Inferior parietal cortex (tissue), 1 donor: ENCODE measurements around the gene TLR9.
A peak's percentile ranks its signal among the peaks of the same experiment; 100 is the strongest.

Experiments
- DNase-seq: peaks from one replicate; pipeline ENCODE4 v3.0.0-alpha.2; 2016; ENCODE audit errors: extremely low spot score

Gene TLR9

DNA sequence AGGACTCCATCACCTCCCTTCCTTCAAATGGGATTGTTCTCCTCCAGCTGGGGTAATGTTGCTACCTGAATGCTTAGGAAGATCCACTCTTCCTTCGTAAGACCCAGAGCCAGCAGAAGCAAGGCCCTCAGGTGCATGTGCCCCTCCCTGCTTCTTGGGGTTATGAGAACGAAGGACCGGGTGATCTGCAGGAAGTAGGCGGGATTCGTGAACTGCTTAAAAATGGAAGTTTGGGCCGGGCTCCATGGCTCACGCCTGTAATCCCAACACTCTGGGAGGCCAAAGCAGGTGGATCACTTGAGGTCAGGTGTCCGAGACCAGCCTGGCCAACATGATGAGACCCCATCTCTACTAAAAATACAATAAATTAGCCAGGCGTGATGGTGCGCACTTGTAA, 8.0 kb downstream of the TLR9 start:
- no peak for DNase-seq

GRCh38 chr3:52216585-52217408, 8.6 kb downstream of the TLR9 start:
- no peak for DNase-seq

- no peak for DNase-seq
Observed at GRCh38 chr3:52215351-52215750, 10.1 kb downstream of the TLR9 start.

- no peak for DNase-seq
Observed at GRCh38 chr3:52213901-52214300, 11.5 kb downstream of the TLR9 start.

DNA sequence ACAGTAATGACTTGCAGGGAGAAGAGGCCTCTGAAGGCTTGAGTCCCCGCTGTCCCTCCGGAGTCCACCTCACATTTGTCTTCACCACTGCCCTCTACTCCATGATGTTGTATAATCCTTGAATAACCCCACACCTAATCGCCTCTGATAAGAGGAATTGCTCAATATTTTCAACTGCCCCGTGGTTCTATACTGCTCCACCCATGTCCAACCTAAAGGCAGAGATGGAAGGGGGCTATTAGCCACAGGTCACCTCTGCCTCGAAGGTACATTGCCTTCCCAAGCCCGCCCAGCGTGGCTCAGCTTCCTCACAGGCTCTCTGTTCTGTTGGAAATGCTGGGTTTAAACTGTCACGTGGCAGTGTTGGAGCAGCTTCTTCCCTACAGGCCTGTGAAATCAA, 12.4 kb downstream of the TLR9 start:
- no peak for DNase-seq

DNA sequence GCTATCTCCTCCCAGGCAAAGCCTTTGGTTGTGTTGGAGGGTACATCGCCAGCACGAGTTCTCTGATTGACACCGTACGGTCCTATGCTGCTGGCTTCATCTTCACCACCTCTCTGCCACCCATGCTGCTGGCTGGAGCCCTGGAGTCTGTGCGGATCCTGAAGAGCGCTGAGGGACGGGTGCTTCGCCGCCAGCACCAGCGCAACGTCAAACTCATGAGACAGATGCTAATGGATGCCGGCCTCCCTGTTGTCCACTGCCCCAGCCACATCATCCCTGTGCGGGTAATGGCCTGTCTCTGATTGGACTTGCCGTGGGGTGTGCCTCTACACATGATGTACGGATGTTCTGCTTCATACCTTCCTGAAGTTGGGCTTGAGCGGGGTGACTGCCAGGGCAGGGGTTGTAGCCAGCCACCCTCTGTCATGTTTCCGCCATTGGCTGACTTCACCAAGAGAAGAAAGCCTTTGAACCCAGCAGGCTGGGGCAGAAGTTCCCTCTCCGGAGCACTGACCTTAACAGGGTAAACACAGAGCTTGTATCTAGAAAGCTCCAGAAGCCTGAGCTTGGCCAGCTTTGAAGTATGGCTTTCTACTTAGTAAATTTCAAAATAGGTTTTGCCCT, 14.1 kb downstream of the TLR9 start:
- DNase-seq: no peak

GRCh38 chr3:52210550-52211046, 14.8 kb downstream of the TLR9 start:
- DNase-seq: no peak

DNA sequence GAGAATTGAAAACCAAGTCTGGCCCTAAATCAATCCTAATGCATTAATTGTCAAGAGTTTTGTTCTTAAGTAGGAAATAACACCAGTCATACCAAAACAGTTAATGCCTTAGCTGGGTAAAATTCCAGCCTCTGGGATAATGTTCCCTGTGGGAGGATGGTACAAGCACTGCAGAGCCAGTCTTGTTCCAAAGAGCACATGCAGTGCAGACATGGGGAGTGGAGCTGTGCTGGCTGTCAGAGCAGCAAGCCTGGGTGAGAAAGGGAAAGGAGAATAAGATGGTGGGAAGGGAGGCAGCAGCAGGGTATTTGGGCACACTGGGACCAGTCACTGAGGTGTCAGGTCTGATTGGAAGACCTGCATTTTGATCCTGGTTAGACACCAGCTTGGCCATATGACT, 15.4 kb downstream of the TLR9 start:
- no peak for DNase-seq

- no peak for DNase-seq
Observed at GRCh38 chr3:52208556-52208955, 16.9 kb downstream of the TLR9 start.

DNA sequence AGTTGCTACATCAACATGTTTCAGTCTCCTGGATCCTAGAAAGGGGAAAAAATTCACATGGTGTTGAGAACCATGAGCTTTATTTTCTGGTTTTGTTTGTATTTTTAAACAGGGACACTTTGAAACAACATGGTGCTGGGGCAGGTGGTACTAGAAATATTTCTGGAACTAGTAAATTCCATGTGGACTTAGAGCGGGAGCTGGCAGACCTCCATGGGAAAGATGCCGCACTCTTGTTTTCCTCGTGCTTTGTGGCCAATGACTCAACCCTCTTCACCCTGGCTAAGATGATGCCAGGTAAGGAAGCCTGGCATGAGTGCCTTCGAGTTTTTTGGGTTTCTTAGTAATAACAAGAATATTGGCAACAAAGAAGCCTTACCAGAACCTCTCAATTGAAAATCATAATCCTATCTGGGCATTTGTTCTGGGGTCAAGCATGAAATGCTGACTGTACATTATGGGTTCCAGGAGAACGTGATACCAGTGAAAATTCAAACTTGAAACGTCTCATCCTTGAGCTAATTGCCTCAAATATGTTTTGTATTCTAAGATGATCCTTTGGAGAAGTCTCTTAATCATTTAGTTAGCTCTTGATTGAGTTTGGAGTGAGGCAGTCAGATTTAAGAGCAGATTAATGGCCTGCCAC, 19.6 kb downstream of the TLR9 start:
- DNase-seq: no peak

- no peak for DNase-seq
Observed at GRCh38 chr3:52204337-52205073, 20.9 kb downstream of the TLR9 start.

GRCh38 chr3:52203701-52204100, 21.7 kb downstream of the TLR9 start:
- DNase-seq: no peak

DNA sequence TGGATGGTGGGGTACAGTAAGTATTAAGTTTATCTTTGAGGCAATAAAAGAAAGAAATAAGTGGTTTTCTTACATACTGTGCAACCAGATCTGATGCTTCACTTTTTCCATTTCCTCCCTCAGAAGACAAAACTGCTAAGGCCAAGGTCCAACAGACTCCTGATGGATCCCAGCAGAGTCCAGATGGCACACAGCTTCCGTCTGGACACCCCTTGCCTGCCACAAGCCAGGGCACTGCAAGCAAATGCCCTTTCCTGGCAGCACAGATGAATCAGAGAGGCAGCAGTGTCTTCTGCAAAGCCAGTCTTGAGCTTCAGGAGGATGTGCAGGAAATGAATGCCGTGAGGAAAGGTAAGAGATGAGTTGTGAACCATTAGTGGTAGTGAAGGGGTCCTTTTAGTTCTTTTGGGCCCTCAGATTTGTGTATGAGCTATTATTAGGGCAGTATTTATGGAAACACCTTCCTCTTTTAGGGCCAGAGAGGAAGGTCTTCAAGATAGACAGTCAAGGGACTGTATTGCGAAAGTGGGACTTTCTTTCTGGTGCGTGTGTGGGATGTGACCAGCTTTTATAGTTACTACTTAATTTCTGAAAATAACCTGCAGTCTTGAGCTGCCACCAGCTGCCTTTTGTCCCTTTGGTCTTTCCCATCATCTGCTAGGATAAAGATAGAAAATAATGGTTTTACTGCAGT, 22.9 kb downstream of the TLR9 start:
- DNase-seq: no peak

DNA sequence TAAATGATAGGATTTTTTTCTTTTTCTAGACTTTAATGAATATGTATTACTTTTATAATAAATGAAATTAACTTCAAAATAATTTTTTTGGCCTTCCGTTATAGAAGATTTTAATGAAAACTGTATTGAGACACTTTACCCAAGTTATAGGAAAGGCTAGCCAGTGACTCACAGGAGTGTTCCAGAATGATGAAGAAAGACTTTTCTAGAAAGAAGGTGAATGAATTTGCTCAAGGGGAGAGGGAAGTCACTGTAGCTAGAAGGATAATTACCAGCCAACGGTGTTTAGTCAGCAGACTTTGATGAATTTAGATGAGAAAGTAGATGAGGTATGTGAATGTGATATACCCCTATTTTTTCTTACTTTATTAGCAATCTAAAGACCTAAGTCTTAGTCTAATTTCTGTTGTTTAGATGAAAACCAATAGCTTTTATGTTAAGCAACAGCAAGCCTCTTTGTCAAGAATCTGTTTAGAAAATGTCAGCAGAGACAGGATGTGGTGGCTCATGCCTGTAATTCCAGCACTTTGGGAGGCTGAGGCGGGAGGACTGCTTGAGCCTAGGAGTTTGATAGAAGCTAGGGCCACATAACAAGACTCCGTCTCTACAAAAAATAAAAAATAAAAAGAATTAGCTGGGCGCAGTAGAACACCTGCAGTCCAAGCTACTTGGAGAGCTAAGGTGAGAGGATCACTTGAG, 24.3 kb downstream of the TLR9 start:
- DNase-seq: no peak

GRCh38 chr3:52198643-52199608, 26.5 kb downstream of the TLR9 start:
- DNase-seq: no peak

GRCh38 chr3:52197842-52198625, 27.4 kb downstream of the TLR9 start, which contains the start of gene ALAS1:
TSS of gene ALAS1 (plus strand) at chr3:52198160. CDS start at chr3:52199242, 1,082 bp downstream.
- DNase-seq: peak; percentile 94

DNA sequence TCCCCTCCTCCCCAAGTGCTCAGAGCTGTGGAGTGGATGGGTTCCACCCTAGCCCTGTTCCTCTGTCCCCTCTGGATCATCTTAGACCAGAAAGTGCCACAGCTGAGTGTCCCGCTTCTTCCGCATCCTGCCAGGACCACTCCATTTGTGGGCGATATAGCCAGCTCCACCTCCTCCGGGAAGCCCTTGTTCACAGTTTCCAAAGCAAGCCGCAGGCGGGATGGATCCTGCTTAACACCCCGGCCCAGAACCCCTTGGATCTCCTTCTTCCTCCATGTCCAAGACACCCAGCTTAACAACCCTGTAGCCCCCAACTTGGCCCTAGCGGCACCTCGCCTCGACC, 28.0 kb downstream of the TLR9 start:
- DNase-seq: peak; percentile 18

- DNase-seq: no peak
Observed at GRCh38 chr3:52196977-52197376, 28.5 kb downstream of the TLR9 start.

DNA sequence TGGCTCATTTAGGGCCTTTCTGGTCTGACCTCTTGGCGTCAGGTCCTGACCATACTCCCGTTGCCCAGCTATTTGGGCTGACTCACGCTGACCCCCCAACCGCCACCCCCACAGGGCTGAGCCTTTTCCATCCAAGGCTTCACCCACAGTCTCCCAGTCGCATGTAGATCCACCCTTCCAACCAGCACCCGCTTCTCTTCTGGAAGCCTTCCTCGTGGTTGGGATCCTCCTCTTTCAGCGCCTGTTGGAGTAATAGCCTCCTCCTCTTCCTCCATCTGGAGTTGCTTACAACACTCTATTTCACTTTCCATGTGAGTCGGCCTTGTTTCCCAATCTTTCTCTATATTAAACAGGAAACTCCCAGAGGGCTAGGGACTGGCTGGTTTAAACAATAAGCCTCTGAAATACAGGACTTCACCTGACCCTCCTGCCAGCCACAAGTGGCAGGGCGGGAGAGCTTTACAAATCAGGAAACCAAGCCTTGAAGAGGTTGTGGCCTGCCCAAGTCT, 29.6 kb downstream of the TLR9 start:
- DNase-seq: no peak
